Uterus (tissue), 4 donors: Measurements from ENCODE around the gene MARK2. TPM values are rescaled to one million over a fixed set of nuclear protein-coding genes. Genes with fewer than 3 reads are reported as not detected.

Source experiments
- DNase-seq, 2 donors: peaks; one replicate each; pipeline ENCODE4 v3.0.0-alpha.2; 2019 to 2020
- H3K27ac ChIP-seq, 2 donors: fragments of 200-600 bp; sonication (generic); 1 replicate in 1 of 2; 2 replicates in 1 of 2; pipeline ENCODE4 v1.5.1; 2016 to 2018
- H3K27me3 ChIP-seq, 2 donors: fragments of 200-600 bp; sonication (generic); one replicate each; pipeline ENCODE4 v1.5.1; 2018 to 2019; ENCODE audit warnings: control low read depth in 1 of 2
- H3K36me3 ChIP-seq, 2 donors: fragments of 200-600 bp; sonication (generic); one replicate each; pipeline ENCODE4 v1.5.1; 2019; ENCODE audit warnings: control low read depth in 1 of 2
- H3K4me1 ChIP-seq, 2 donors: fragments of 200-600 bp; sonication (generic); one replicate each; pipeline ENCODE4 v1.5.1; 2018 to 2019; ENCODE audit warnings: control low read depth in 1 of 2
- H3K4me3 ChIP-seq, 2 donors: fragments of 200-600 bp; sonication (generic); 1 replicate in 1 of 2; 2 replicates in 1 of 2; pipeline ENCODE4 v1.5.1; 2018 to 2019; ENCODE audit warnings: mild to moderate bottlenecking in 1 of 2
- H3K9me3 ChIP-seq, 2 donors: fragments of 200-600 bp; sonication (generic); one replicate each; pipeline ENCODE4 v1.5.1; 2019; ENCODE audit warnings: control low read depth in 1 of 2
- CTCF ChIP-seq, 4 experiments: fragments of 200-600 bp in 2 of 4; fragments of 450-650 bp in 2 of 4; sonication (generic) in 2 of 4; IDR thresholded peaks; one replicate each; pipeline ENCODE4 v1.5.1; 2016 to 2019; ENCODE audit warnings: antibody characterized with exemption in 4 of 4, mild to moderate bottlenecking in 2 of 4, moderate library complexity in 1 of 4
- POLR2A ChIP-seq, 2 donors: fragments of 450-650 bp; IDR thresholded peaks; one replicate each; pipeline ENCODE4 v1.6.1; 2016; ENCODE audit warnings: antibody characterized with exemption in 2 of 2, mild to moderate bottlenecking in 1 of 2, moderate library complexity in 1 of 2
- intact Hi-C: fragments of 100-400 bp; cut with DNase I; formaldehyde crosslinking; loops from one replicate; pipeline ENCODE4 v1.15.1; 2023; ENCODE audit warnings: low total_unique reads
- total RNA-seq, 4 donors: library from RNA; depleted of rRNA in 3 of 4; stranded (reverse); fragments of >200 nt in 3 of 4; gene quantifications; one replicate each; pipeline versions ENCODE4 v1.1.0 to v1.2.4, GENCODE V29; 2014 to 2023
- donor health status: DM: yes; HTN: yes; CAD: no.

Gene MARK2
- total RNA-seq, 4 donors from 2014 or later: 6.9 to 36.5 (median 17.7) TPM

- no peaks in the 10 kb centered on the region for H3K9me3 ChIP-seq
- no peak overlapping the region for H3K4me3 ChIP-seq
- peaks cover 0 to 27% of the 10 kb centered on the region in 2 donors for H3K4me1 ChIP-seq
These were observed 75.2 kb downstream of the MARK2 start for GRCh38 chr11:63913866-63914830.

GRCh38 chr11:63914896-63915691 lies 76.2 kb downstream of the MARK2 start:
- intact Hi-C loops: no loop called here
- Histone ChIP-seq H3K4me3 (no peak overlapping the region), H3K9me3 (no peaks in the 10 kb centered on the region), H3K36me3 (no peaks in the 10 kb centered on the region), H3K4me1 (peaks cover 0 to 30% of the 10 kb centered on the region in 2 donors), H3K27ac (no peak overlapping the region), H3K27me3 (no peaks in the 10 kb centered on the region)
- TF ChIP-seq POLR2A (IDR thresholded peaks at IDR 0.05) (no peak), CTCF (IDR thresholded peaks at IDR 0.05) (no peak)
- no peak for DNase-seq

More at GRCh38 chr11:63913866-63914830, 75.2 kb downstream of the MARK2 start:
- no peaks in the 10 kb centered on the region for H3K27me3 ChIP-seq
- no peaks in the 10 kb centered on the region for H3K36me3 ChIP-seq
- intact Hi-C loops: no loop called here
- no peak overlapping the region for H3K27ac ChIP-seq
- no peak for DNase-seq
- no peak for TF ChIP-seq POLR2A (IDR thresholded peaks at IDR 0.05)
- no peak for TF ChIP-seq CTCF (IDR thresholded peaks at IDR 0.05)

- intact Hi-C loops: no loop called here
- Histone ChIP-seq H3K36me3 (no peaks in the 10 kb centered on the region), H3K4me3 (peak overlapping the region; percentile 33 to 38), H3K9me3 (no peaks in the 10 kb centered on the region), H3K4me1 (peaks cover 0 to 34% of the 10 kb centered on the region in 2 donors), H3K27me3 (no peaks in the 10 kb centered on the region), H3K27ac (peak overlapping the region; percentile 21 to 76)
- DNase-seq: peak in 1 of 2 donors; percentile 57
- TF ChIP-seq CTCF (IDR thresholded peaks at IDR 0.05) (peak in 3 of 4 experiments; percentile 23 to 44 (median 44)), POLR2A (IDR thresholded peaks at IDR 0.05) (no peak)
These were observed 77.3 kb downstream of the MARK2 start for GRCh38 chr11:63915961-63916836.

GRCh38 chr11:63916837-63917691 lies 78.2 kb downstream of the MARK2 start, which contains the start of gene RCOR2:
RCOR2 (minus strand) TSS chr11:63917164; CDS start chr11:63916456, 708 bp downstream.
- Histone ChIP-seq H3K27me3 (no peaks in the 10 kb centered on the region), H3K9me3 (no peaks in the 10 kb centered on the region), H3K27ac (peak within 1 kb of the TSS; percentile 76 to 85), H3K4me1 (peaks cover 0 to 34% of the 10 kb centered on the region in 2 donors), H3K4me3 (peak within 1 kb of the TSS; percentile 33 to 38), H3K36me3 (no peaks in the 10 kb centered on the region)
- intact Hi-C loops: no loop called here
- DNase-seq: peak; percentile 77 to 84
- TF ChIP-seq POLR2A (IDR thresholded peaks at IDR 0.05): peak in 1 of 2 donors; percentile 12
- TF ChIP-seq CTCF (IDR thresholded peaks at IDR 0.05): no peak
